ENCODE data around the gene ACAP3. TPM values are rescaled to one million over a fixed set of nuclear protein-coding genes. Genes with fewer than 3 reads are reported as not detected.

The ACAP3 gene
- total RNA-seq, 1 donor from 2014 or later, result 34.0 TPM

GRCh38 chr1:1307261-1307922 lies 338 bp downstream of the ACAP3 start:
- TF ChIP-seq CTCF (IDR thresholded peaks at IDR 0.05; ENCODE audit: insufficient read depth, low read length, severe bottlenecking), result no peak
- FAIRE-seq, result no peak
- DNase-seq (ENCODE audit: low read depth), result no peak
- Histone ChIP-seq H3K4me3 (ENCODE audit: low read depth, low read length) (peak overlapping the region; percentile 75), H3K27me3 (ENCODE audit: control insufficient read depth, insufficient read depth, low read length) (no peaks in the 10 kb centered on the region), H3K36me3 (ENCODE audit: control insufficient read depth, insufficient read depth, low read length) (peaks cover 15% of the 10 kb centered on the region)

- Histone ChIP-seq H3K27me3 (ENCODE audit: control insufficient read depth, insufficient read depth, low read length) (no peaks in the 10 kb centered on the region), H3K36me3 (ENCODE audit: control insufficient read depth, insufficient read depth, low read length) (peaks cover 14% of the 10 kb centered on the region), H3K4me3 (ENCODE audit: low read depth, low read length) (peak overlapping the region; percentile 75)
- FAIRE-seq, result peak; percentile 97
- peak; percentile 41 for DNase-seq (ENCODE audit: low read depth)
- no peak for TF ChIP-seq CTCF (IDR thresholded peaks at IDR 0.05; ENCODE audit: insufficient read depth, low read length, severe bottlenecking)
Observed at GRCh38 chr1:1306661-1307260, 969 bp downstream of the ACAP3 start.

GRCh38 chr1:1306070-1306660 lies 1.6 kb downstream of the ACAP3 start:
- no peak for DNase-seq (ENCODE audit: low read depth)
- H3K36me3 ChIP-seq (ENCODE audit: control insufficient read depth, insufficient read depth, low read length), result peaks cover 9% of the 10 kb centered on the region
- H3K4me3 ChIP-seq (ENCODE audit: low read depth, low read length), result peak overlapping the region; percentile 75
- no peaks in the 10 kb centered on the region for H3K27me3 ChIP-seq (ENCODE audit: control insufficient read depth, insufficient read depth, low read length)
- TF ChIP-seq CTCF (IDR thresholded peaks at IDR 0.05; ENCODE audit: insufficient read depth, low read length, severe bottlenecking), result no peak
- FAIRE-seq, result no peak

- peaks cover 5% of the 10 kb centered on the region for H3K36me3 ChIP-seq (ENCODE audit: control insufficient read depth, insufficient read depth, low read length)
- DNase-seq (ENCODE audit: low read depth) (peak; percentile 76), FAIRE-seq (no peak)
- H3K4me3 ChIP-seq (ENCODE audit: low read depth, low read length), result peak overlapping the region; percentile 10
- no peaks in the 10 kb centered on the region for H3K27me3 ChIP-seq (ENCODE audit: control insufficient read depth, insufficient read depth, low read length)
- peak; percentile 28 for TF ChIP-seq CTCF (IDR thresholded peaks at IDR 0.05; ENCODE audit: insufficient read depth, low read length, severe bottlenecking)
Observed at GRCh38 chr1:1305300-1306069, 2.2 kb downstream of the ACAP3 start.

- FAIRE-seq (no peak), DNase-seq (ENCODE audit: low read depth) (peak; percentile 51)
- peaks cover 1% of the 10 kb centered on the region for H3K36me3 ChIP-seq (ENCODE audit: control insufficient read depth, insufficient read depth, low read length)
- TF ChIP-seq CTCF (IDR thresholded peaks at IDR 0.05; ENCODE audit: insufficient read depth, low read length, severe bottlenecking), result no peak
- no peaks in the 10 kb centered on the region for H3K27me3 ChIP-seq (ENCODE audit: control insufficient read depth, insufficient read depth, low read length)
- H3K4me3 ChIP-seq (ENCODE audit: low read depth, low read length), result no peak overlapping the region
Observed at GRCh38 chr1:1304331-1305299, 3.1 kb downstream of the ACAP3 start.
